22Rv1 (cell line): ENCODE data around the gene APOL6.

Experiments
- CTCF ChIP-seq: fragments of 450-650 bp; IDR thresholded peaks from 2 replicates; pipeline ENCODE4 v1.5.1; 2017; ENCODE audit warnings: mild to moderate bottlenecking
- ZFX ChIP-seq: fragments of 450-650 bp; IDR thresholded peaks from 2 replicates; pipeline ENCODE4 v1.6.1; 2017; ENCODE audit warnings: antibody characterized with exemption, borderline replicate concordance

GRCh38 chr22:35663371-35663770, 15.1 kb downstream of the APOL6 start:
- no peak for TF ChIP-seq CTCF
- no peak for TF ChIP-seq ZFX
